Measurements from ENCODE around the gene MTHFSD.

MTHFSD gene

DNA sequence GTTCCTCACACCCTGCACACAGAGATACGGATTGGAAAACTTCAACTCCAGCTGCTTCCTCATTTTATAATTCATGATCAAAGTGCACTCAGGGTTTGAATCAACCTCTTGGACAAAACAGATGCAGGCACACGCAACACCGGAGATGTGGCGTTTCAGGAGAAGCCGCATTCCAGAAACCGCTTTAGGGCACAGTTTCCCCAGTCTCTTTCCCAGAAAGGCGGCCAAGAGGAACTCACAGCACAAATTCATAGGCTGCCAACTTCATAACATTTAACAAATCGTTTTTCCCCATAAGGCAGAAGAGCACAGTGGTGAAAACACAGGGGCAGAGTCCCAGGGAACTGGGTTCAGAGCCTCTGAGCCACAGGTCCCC, 8.4 kb downstream of the MTHFSD start:
- no peak for DNase-seq

DNA sequence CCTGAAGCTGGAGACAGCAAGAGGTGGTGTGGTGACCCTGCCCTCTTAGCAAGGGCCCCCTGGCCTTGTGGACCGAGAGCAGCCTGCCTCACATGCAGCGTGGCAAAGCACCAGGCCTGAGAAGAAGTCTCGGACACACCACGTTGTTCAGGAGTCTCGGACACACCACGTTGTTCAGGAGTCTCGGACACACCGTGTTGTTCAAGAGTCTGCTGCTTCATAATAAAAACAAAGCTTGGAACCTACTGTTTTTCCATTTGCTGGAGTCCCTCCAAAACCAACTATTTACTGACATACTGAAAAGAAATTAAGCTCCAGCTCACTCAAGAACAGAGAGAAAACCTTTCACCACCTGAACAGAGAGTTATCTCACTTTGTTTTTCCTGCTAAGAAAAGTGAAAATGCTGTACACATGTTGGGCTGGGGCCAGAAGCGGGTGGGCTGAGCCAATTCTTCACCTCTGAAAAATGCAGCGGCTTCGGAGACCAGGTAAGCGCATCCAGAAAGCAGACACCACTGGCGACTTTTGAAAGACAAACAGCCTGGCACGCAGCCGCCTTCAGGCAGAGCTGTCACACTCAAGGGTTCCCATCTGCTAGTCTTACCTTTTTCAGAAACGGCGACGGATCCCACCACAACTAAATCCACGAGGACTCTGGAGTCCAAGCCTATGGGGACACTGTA, 8.9 kb downstream of the MTHFSD start:
- DNase-seq: no peak

GRCh38 chr16:86545481-86545880, 9.6 kb downstream of the MTHFSD start:
- no peak for DNase-seq

DNA sequence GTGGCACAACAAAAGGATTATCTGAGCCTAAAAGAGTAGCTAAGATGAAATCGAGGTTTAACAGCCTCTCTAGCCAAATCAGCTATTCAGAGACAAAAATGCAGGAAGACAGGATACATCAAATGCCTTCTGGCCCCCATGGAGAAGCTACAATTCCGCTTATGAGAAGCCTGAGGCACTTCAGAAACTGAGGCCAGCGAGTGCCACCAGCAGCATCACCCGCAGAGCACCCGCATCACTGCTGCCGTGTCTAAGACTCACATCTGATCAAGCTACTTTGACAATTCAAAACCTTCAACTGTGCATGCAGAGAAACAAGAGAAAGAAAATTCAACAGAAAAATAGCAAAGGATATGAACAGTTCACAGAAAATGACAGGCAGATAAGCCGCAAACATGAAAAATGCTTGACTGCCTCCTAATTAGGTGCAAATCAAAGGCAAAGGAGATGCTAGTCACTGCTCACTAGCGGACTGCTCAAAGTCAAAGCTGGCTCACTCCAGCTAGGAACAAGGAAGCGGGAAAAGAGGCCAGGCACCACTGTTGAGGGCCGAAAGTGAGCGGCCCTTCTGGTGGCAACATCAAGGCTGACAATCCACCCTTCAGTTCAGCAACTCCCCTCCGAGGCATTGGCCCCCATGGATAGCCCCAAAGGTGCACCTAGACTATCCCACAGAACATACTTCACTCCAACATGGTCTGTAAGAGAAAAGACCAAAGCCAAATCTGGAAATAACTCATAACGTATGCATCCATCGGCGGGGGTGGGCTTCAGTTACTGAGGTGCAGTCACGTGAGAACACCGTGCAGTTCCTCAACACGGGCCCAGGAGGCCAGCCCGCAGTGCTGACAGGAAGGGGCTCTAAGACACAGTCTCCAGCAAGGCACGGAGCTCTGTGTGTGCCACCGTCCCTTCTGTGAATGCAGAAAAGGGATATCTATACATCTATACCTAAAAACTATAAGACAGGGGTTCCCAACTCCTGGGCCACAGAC, 12.0 kb downstream of the MTHFSD start:
- DNase-seq: no peak

- no peak for DNase-seq
These were observed 13.5 kb downstream of the MTHFSD start for GRCh38 chr16:86541560-86541959.

- DNase-seq: no peak
These were observed 14.1 kb downstream of the MTHFSD start for GRCh38 chr16:86540894-86541293.

DNA sequence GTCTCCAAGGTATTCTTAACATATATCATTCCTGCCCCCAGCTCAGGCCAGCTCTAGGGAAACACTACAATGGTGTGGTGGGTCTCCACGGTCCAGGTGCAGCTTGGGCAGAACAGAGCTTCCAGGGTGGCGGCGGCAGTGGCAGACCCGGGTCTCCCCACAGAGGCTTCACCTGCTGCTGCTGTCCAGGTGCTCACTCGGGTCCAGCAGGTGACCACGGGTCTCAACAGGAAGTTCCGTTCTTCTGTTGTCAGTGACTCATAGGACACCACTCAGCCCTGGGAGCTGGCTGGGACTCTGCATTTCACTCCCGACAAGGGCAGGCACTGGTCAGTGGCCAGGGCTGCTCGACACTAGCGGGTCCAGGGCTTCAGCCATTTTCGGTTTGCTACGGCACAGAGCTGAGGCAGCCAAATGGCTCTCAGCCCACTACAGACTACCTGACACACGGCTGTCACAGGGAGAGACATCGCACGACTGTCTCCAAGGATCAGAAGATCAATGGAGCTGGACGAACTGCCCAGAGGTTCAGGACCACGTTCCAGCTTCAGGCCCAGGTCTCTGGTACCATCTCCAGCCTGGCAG, 16.7 kb downstream of the MTHFSD start:
- DNase-seq: no peak

DNA sequence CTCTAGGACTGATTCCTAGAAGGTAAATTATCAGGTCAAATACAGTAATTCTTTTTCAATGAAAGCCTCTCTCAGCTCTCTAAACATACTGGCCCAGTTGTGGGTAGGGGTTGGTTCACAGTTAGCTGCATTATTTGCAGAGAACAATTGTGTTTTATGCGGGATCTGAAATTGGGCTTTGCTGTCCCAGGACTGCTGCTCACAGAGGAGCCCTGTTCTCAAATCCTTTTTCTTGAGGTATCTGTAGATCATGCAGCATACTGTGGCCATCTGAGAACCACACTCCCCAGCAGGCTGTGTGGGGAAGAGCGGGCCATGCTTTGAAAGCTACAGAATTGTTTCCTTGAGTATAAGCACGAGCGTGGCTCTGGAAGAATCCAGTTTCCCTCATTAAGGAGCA, 17.5 kb downstream of the MTHFSD start:
- no peak for DNase-seq

DNA sequence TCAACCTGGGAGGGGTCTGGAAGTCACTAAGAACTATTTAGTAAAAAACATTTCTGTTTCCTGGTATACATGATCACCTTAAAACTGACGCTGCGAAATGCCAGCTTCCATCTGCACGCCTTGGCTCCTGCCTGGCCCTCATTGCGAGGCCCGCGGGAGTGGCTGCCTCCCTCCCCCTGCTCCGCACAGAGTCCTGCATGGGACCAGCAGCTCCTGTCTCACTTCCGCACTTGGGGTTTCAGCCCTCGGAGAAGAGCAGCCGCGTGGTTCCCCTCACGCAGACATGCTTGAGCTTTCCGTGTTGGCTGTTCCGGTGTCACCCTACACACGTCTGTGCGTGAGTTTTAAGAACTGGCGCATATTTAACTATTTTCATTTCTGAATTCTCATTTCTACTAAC, 18.4 kb downstream of the MTHFSD start:
- DNase-seq: no peak

DNA sequence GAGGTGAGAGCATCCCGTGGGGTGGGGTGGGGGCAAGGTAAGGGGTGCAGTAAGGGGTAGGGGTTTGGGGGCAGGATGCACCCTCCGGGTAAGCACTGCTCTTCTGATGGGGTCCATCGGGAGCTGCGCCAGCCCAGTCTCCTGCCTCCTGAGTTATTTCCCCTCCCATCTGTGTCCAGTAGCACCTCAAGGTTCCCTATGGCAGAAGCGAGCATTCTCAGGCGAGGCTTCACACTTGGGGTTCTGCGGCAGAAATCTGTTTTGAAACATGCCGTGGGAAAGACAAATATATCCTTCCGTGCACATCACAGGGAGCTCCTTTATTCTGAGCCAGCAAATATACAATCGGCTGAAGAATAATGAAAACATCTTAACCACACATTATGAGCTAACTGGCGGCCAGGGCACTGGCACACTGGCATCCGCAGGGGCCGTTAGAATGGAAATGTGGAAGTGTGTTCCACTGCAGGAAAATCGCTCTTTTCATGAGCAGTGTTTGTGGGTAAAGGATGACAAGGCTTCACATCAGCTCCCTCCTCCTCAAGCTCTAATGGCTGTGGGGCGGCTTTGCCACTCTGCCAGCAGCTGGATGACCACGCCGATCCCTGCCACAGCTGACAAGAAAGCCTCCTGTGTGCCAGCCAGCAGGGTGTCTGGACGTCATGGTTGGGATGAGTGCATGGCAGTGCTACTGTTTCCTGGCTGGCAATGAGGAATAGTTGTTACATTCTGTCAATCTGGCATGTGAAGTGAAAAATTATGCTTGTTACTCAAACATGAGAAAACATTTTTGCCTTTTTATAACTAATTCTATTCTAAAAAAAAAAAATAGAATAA, 20.0 kb downstream of the MTHFSD start:
- no peak for DNase-seq

DNA sequence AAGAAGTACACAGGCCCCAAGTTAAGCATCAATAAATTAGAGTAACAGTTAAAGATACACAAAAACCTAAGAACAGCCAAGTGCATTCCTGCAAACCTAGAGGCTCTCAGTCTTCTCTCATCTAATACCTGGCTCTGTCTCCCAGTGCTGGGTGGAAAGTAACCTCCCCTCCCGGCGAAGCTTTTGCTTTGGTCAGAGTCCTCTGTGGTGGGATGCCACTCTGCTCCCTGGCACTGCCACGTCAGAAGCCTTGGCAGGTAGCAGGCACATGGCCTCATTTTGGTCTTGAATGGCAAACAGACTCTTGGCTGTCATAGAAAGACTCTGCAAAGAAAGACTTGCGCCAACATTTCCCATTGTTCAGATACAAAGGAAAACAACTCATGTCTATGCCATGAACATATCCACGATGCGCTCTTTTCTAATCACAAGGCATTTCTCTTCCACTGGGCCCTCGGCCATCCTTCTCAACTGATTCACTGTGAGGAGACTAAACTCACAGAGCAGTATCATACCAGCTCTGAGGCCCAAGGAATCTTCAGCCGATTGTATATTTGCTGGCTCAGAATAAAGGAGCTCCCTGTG, 21.2 kb downstream of the MTHFSD start:
- no peak for DNase-seq

GRCh38 chr16:86533076-86533475, 22.0 kb downstream of the MTHFSD start:
- DNase-seq: no peak

GRCh38 chr16:86532526-86532815, 22.6 kb downstream of the MTHFSD start:
- no peak for DNase-seq

- DNase-seq: no peak
These were observed 23.2 kb downstream of the MTHFSD start for GRCh38 chr16:86531641-86532525.

DNA sequence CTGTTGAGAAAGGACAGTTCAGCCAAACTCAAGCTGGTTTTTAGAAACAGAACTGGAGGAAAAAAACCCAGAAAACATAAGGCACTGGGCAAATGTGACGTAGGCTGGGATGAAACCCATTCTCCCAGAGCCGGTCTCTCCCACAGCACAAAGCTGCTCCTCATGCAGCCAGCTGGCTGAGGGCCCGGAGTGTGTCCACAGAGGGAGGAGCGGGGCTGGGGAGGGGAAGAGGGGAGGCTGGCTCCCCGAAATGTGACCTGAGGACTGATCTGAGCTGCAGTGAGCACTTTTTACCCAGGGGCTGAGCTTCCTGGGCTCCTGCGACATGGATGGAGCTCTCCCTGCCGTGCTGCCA, 23.9 kb downstream of the MTHFSD start:
- DNase-seq: no peak

GRCh38 chr16:86530251-86531190, 24.5 kb downstream of the MTHFSD start:
- no peak for DNase-seq

GRCh38 chr16:86529160-86529559, 25.9 kb downstream of the MTHFSD start:
- no peak for DNase-seq

GRCh38 chr16:86528061-86528929, 26.7 kb downstream of the MTHFSD start:
- DNase-seq: no peak

DNA sequence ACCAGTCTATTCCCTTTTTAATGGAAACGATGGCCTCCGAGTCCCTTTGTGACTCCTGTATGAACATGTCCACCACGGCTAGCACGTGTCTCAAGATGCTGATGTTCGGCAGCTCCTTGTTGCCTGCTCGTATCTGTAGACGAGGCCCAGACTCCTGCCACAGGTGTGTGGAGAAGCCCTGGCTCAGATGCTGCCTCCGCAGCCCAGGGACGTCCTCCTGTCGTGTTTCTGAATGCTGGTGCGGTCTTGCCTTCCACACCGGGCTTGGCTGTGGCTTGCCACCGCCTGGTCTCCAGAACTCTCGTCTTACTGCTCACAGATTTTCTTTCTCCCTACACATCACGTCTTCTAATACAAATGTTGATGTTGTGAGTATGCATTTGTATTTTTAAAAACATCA, 27.7 kb downstream of the MTHFSD start:
- no peak for DNase-seq

- no peak for DNase-seq
These were observed 29.3 kb downstream of the MTHFSD start for GRCh38 chr16:86525696-86526095.

All from NCI-H1694 treated with DMSO at 0.1 percent for 48 hours (cell line).